Activated B cell treated with CpG ODN at 0.5 μM for 24 hours (primary cell): Measurements from ENCODE around the gene PSAT1. TPM values are rescaled to one million over a fixed set of nuclear protein-coding genes. Genes with fewer than 3 reads are reported as not detected.

Experiments
- ATAC-seq: fragments of 200-7000 bp; cut with Tn5 transposase; one replicate; pipeline ENCODE4 v1.10.0; 2021; ENCODE audit warnings: low read depth, mild to moderate bottlenecking, moderate library complexity
- CTCF ChIA-PET: fragments of 350-600 bp; sonication (Branson Sonifier 250); formaldehyde crosslinking; loops from one replicate; lab custom pipeline; 2021; ENCODE audit warnings: antibody characterized with exemption; lab: Charles Lee
- POLR2A ChIA-PET: fragments of 350-600 bp; sonication (Branson Sonifier 250); formaldehyde crosslinking; loops from one replicate; lab custom pipeline; 2021; ENCODE audit warnings: antibody characterized with exemption; lab: Charles Lee
- DNase-seq: peaks from one replicate; pipeline ENCODE4 v3.0.0; 2022
- H3K27ac Mint-ChIP-seq: one replicate; pipeline ENCODE4 v1.8.0; 2020; ENCODE audit warnings: mixed read lengths
- H3K27me3 Mint-ChIP-seq: one replicate; pipeline ENCODE4 v1.8.0; 2021; ENCODE audit warnings: mixed read lengths
- H3K36me3 Mint-ChIP-seq: one replicate; pipeline ENCODE4 v1.8.0; 2021; ENCODE audit warnings: low read depth, mixed read lengths
- H3K4me1 Mint-ChIP-seq: one replicate; pipeline ENCODE4 v1.8.0; 2021; ENCODE audit warnings: mixed read lengths
- H3K4me3 Mint-ChIP-seq: one replicate; pipeline ENCODE4 v1.8.0; 2020; ENCODE audit warnings: mild to moderate bottlenecking, mixed read lengths
- H3K9me3 Mint-ChIP-seq: one replicate; pipeline ENCODE4 v1.8.0; 2020; ENCODE audit warnings: mixed read lengths
- intact Hi-C: fragments of 100-400 bp; cut with micrococcal nuclease; formaldehyde crosslinking; loops from one replicate; pipeline ENCODE4 v1.15.1; 2024
- total RNA-seq: library from RNA; stranded (reverse); gene quantifications from 2 replicates; pipeline ENCODE4 v1.2.3, GENCODE V29; 2022
- TF ChIP-seq, protein P1 (sequence below): fragments of 200-600 bp; IDR thresholded peaks from one replicate; pipeline ENCODE4 v1.8.0; 2022; ENCODE audit warnings: antibody characterized with exemption, mild to moderate bottlenecking

The PSAT1 gene
- total RNA-seq, 1 donor from 2014 or later = 59.4 TPM

GRCh38 chr9:78292026-78292425, 4.9 kb upstream of the PSAT1 start:
- Mint-ChIP-seq H3K27me3 (no peaks in the 10 kb centered on the region), H3K9me3 (no peaks in the 10 kb centered on the region), H3K4me1 (peaks cover 12% of the 10 kb centered on the region), H3K27ac (no peak overlapping the region), H3K36me3 (peaks cover under 1% of the 10 kb centered on the region), H3K4me3 (no peak overlapping the region)
- ChIA-PET CTCF (no interaction called here), POLR2A (no interaction called here)
- TF ChIP-seq, protein P1, sequence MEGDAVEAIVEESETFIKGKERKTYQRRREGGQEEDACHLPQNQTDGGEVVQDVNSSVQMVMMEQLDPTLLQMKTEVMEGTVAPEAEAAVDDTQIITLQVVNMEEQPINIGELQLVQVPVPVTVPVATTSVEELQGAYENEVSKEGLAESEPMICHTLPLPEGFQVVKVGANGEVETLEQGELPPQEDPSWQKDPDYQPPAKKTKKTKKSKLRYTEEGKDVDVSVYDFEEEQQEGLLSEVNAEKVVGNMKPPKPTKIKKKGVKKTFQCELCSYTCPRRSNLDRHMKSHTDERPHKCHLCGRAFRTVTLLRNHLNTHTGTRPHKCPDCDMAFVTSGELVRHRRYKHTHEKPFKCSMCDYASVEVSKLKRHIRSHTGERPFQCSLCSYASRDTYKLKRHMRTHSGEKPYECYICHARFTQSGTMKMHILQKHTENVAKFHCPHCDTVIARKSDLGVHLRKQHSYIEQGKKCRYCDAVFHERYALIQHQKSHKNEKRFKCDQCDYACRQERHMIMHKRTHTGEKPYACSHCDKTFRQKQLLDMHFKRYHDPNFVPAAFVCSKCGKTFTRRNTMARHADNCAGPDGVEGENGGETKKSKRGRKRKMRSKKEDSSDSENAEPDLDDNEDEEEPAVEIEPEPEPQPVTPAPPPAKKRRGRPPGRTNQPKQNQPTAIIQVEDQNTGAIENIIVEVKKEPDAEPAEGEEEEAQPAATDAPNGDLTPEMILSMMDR = no peak
- ATAC-seq (no peak), DNase-seq (no peak)
- intact Hi-C loops = no loop called here

- Mint-ChIP-seq H3K9me3 (no peaks in the 10 kb centered on the region), H3K36me3 (peaks cover 3% of the 10 kb centered on the region), H3K27ac (no peak overlapping the region), H3K4me3 (no peak overlapping the region), H3K4me1 (peaks cover 17% of the 10 kb centered on the region), H3K27me3 (no peaks in the 10 kb centered on the region)
- CTCF ChIA-PET = no interaction called here
- TF ChIP-seq, protein P1 = no peak
- ATAC-seq = no peak
- POLR2A ChIA-PET = no interaction called here
- DNase-seq = no peak
- intact Hi-C loops = no loop called here
These were observed 4.0 kb upstream of the PSAT1 start for GRCh38 chr9:78292716-78293497.

DNA sequence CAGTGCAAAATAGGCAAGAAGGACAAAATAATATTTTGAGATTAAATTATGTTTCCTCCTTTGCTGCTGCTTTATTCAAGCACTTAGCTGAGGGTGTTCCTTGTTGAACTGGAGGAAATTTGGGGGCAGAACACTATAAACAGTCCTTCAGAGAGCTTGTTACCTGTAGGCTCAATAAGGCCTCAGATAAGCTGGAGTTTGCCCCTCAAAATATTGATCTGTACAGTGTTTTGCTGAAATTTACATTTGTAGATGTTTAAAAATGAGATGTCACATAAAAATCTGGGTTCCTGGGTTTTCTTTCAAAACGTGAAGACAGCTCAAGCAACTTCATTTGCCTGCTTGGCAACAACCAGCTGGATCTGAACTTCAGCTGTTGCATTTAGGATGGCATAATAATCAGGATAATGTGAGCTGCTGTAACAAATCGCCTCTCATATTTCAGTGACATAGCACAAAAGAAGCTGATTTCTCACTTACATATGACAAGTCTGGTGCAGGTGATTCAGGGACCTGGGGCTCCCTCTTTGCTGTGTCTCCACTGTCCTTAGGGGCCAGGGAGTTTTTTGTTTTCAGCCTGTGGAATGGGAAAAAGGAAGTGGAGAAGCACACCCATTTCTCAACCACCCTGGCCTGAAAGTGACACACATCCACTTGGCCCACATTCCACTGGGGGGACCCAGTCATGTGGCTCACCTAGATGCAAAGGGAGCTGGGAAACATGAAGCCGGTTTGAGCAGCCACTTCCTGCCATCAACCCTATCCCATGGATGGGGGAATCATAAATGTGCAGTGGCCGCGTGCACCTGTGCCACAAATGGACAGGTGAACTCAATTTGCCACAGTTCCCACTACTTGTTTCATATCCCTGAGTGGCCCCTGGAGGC, 2.4 kb upstream of the PSAT1 start:
- DNase-seq (no peak), ATAC-seq (no peak)
- Mint-ChIP-seq H3K36me3 (peaks cover 7% of the 10 kb centered on the region), H3K4me1 (peaks cover 24% of the 10 kb centered on the region), H3K27me3 (peaks cover 3% of the 10 kb centered on the region), H3K27ac (no peak overlapping the region), H3K4me3 (no peak overlapping the region), H3K9me3 (no peaks in the 10 kb centered on the region)
- ChIA-PET CTCF (no interaction called here), POLR2A (interaction anchor here (0.6 kb wide), 1 partner anchor 8 kb away, joined by 3 read pairs; no protein-coding TSS in a partner anchor)
- TF ChIP-seq, protein P1 = no peak
- intact Hi-C loops = loop anchor here (5.0 kb wide), 1 partner anchor 1117 kb away; the partner anchor contains the start of gene VPS13A

- DNase-seq (no peak), ATAC-seq (no peak)
- Mint-ChIP-seq H3K27ac (no peak overlapping the region), H3K4me3 (no peak overlapping the region), H3K36me3 (peaks cover 11% of the 10 kb centered on the region), H3K9me3 (no peaks in the 10 kb centered on the region), H3K27me3 (peaks cover 5% of the 10 kb centered on the region), H3K4me1 (peaks cover 24% of the 10 kb centered on the region)
- ChIA-PET CTCF (no interaction called here), POLR2A (no interaction called here)
- TF ChIP-seq, protein P1 = no peak
- intact Hi-C loops = loop anchor here (5.0 kb wide), 1 partner anchor 1118 kb away; the partner anchor contains the start of gene VPS13A
These were observed 1.7 kb upstream of the PSAT1 start for GRCh38 chr9:78295177-78295575.

DNA sequence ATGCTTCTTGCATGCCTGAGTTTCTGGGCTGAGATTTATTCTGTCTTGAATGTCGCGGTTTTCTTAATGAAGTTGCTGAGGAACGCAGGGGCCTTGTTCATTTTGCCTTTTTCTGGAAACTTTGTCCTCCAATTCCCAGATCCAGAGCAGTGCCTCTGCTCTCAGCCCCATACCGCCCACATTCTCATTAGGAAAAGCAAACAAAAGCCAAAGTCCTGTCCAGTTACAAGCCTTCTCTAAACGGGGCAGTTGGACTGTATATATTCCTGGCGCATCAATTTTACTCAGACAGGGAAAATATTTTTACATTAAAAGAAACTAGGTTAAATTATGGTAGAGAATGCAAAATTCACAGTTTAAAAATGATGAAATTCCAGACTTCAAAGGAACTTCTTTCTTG, 1.2 kb upstream of the PSAT1 start:
- Mint-ChIP-seq H3K4me3 (peak overlapping the region; percentile 89), H3K36me3 (peaks cover 14% of the 10 kb centered on the region), H3K4me1 (peaks cover 24% of the 10 kb centered on the region), H3K27me3 (peaks cover 7% of the 10 kb centered on the region), H3K9me3 (no peaks in the 10 kb centered on the region), H3K27ac (no peak overlapping the region)
- intact Hi-C loops = loop anchor here (2.0 to 5.0 kb wide), 3 partner anchors 35 to 1275 kb away; partner anchors contain the start of genes TLE4 and VPS13A
- DNase-seq (no peak), ATAC-seq (no peak)
- ChIA-PET POLR2A (interaction anchor here (1.2 kb wide), 1 partner anchor 56 kb away, joined by 3 read pairs; no protein-coding TSS in a partner anchor), CTCF (no interaction called here)
- TF ChIP-seq, protein P1 = no peak
